Measurements from ENCODE around the gene C1orf35.

- TF ChIP-seq YY1 (IDR thresholded peaks at IDR 0.05; ENCODE audit: low read depth, low read length) (no peak), POLR2AphosphoS5 (IDR thresholded peaks at IDR 0.05; ENCODE audit: low read depth, low read length) (no peak), CREB1 (IDR thresholded peaks at IDR 0.05) (no peak), SIRT6 (IDR thresholded peaks at IDR 0.05; ENCODE audit: low read length) (no peak), POLR2A (IDR thresholded peaks at IDR 0.05; ENCODE audit: control extremely low read depth in 1 of 2, low read depth in 2 of 2, low read length in 2 of 2) (no peak), ZNF274 (IDR thresholded peaks at IDR 0.05; ENCODE audit: borderline replicate concordance, extremely low read depth, low read length) (no peak), CTCF (IDR thresholded peaks at IDR 0.05; ENCODE audit: control extremely low read depth in 1 of 3, insufficient read depth in 1 of 3, low read depth in 1 of 3, low read length in 3 of 3) (no peak), BRCA1 (IDR thresholded peaks at IDR 0.05; ENCODE audit: low read depth, low read length) (no peak), SIN3A (conservative IDR thresholded peaks at IDR 0.05 in 1 of 2, IDR thresholded peaks at IDR 0.05 in 1 of 2; ENCODE audit: low read depth in 1 of 2, low read length in 2 of 2) (no peak), TAF1 (IDR thresholded peaks at IDR 0.05; ENCODE audit: low read depth, low read length) (no peak), SAP30 (IDR thresholded peaks at IDR 0.05; ENCODE audit: insufficient read depth, insufficient replicate concordance, low read length) (no peak), EZH2 (IDR thresholded peaks at IDR 0.05; ENCODE audit: low read depth, low read length, severe bottlenecking) (no peak), HDAC2 (IDR thresholded peaks at IDR 0.05; ENCODE audit: borderline replicate concordance in 1 of 2, low read depth in 2 of 2, low read length in 2 of 2) (no peak)
Measured at GRCh38 chr1:228084797-228085196, 18.3 kb downstream of the C1orf35 start.
